ENCODE results near the gene OTUB2.

DNA sequence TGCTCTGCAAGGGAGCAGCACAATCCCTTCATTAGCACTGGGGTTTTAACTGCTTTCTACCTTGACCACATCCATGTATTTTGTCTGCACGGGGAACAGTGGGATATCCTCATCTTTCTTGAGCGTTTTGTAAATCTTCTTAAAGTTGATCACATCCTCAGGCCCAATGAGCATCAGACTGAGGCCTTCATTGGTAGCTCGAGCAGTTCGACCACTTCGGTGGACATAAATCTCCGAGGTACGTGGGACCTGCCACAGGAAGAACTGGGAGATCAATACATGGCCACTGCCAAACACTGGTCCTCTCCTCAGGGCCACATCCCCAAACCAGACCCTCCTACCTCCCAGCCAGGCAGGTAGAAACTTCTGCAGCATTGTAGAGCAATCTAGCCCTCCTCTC, 28.8 kb downstream of the OTUB2 start:
- TF ChIP-seq, protein P1, sequence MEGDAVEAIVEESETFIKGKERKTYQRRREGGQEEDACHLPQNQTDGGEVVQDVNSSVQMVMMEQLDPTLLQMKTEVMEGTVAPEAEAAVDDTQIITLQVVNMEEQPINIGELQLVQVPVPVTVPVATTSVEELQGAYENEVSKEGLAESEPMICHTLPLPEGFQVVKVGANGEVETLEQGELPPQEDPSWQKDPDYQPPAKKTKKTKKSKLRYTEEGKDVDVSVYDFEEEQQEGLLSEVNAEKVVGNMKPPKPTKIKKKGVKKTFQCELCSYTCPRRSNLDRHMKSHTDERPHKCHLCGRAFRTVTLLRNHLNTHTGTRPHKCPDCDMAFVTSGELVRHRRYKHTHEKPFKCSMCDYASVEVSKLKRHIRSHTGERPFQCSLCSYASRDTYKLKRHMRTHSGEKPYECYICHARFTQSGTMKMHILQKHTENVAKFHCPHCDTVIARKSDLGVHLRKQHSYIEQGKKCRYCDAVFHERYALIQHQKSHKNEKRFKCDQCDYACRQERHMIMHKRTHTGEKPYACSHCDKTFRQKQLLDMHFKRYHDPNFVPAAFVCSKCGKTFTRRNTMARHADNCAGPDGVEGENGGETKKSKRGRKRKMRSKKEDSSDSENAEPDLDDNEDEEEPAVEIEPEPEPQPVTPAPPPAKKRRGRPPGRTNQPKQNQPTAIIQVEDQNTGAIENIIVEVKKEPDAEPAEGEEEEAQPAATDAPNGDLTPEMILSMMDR (IDR thresholded peaks at IDR 0.05; ENCODE audit: low read depth, low read length, poor library complexity, severe bottlenecking) = no peak
- TF ChIP-seq EZH2phosphoT487 (IDR thresholded peaks at IDR 0.05; ENCODE audit: borderline replicate concordance, low read length) = no peak
